Activated CD8-positive, alpha-beta memory T cell treated with anti-CD3 and anti-CD28 coated beads, Interleukin-2, amount 50 U/mL, for 1 hour (primary cell): ENCODE results near the gene EXOC5.

Source experiments
- DNase-seq: peaks from one replicate; pipeline ENCODE4 v3.0.0-alpha.2; 2020; ENCODE audit errors: extremely low read depth

Gene EXOC5, protein sequence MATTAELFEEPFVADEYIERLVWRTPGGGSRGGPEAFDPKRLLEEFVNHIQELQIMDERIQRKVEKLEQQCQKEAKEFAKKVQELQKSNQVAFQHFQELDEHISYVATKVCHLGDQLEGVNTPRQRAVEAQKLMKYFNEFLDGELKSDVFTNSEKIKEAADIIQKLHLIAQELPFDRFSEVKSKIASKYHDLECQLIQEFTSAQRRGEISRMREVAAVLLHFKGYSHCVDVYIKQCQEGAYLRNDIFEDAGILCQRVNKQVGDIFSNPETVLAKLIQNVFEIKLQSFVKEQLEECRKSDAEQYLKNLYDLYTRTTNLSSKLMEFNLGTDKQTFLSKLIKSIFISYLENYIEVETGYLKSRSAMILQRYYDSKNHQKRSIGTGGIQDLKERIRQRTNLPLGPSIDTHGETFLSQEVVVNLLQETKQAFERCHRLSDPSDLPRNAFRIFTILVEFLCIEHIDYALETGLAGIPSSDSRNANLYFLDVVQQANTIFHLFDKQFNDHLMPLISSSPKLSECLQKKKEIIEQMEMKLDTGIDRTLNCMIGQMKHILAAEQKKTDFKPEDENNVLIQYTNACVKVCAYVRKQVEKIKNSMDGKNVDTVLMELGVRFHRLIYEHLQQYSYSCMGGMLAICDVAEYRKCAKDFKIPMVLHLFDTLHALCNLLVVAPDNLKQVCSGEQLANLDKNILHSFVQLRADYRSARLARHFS

DNA sequence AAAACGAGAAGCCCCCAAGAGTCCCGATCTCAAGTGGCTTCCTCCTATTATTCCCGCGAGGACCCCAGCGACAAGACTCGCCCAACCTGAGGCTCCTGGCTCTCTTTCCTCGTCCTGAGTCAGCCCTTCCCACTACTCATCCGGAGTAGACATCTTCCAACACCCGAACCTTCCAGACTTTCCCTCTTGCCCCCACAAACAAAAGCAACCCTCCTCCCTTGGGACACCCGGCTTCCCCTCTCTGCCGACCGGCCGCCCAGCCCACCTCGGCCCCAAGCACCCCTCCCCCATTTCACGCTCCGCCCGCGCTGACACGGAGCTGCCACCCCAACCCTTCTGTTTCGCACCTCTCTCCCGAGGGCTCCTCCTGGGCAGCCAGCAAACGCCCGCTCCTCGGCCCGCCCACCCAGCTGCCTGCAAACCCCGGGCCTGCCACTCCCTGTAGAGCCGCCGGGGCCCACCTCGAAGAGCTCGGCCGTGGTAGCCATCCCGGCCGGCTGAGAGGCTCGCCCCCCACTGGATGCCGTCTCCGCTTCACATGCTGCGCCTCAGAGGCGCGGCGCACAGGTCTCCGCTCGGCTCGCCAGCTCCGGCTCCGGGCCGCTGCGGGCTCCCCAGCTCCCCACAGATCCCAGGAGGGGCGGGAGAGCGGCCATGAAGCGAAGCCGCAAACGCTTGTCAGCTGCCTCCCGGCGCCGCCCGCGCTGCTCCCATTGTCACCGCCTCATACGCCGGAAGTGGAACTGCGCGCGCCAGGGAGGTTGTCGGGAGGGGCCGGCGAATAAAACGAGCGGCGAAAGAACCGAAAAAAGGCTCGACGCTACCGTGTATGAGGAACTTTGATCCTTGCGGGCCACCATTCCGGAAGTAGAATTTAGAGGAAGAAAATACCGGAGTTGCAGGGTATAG lies at the start of gene EXOC5, which contains the start of gene AP5M1:
Gene EXOC5 (minus strand): TSS at position 745 of the 909 bp plus-strand sequence. CDS start 257 bp downstream, at position 488.
Gene AP5M1 (plus strand): TSS at position 811 of the 909 bp plus-strand sequence. CDS start 344 bp downstream, outside the sequence.
- peak; percentile 81 for DNase-seq

DNA sequence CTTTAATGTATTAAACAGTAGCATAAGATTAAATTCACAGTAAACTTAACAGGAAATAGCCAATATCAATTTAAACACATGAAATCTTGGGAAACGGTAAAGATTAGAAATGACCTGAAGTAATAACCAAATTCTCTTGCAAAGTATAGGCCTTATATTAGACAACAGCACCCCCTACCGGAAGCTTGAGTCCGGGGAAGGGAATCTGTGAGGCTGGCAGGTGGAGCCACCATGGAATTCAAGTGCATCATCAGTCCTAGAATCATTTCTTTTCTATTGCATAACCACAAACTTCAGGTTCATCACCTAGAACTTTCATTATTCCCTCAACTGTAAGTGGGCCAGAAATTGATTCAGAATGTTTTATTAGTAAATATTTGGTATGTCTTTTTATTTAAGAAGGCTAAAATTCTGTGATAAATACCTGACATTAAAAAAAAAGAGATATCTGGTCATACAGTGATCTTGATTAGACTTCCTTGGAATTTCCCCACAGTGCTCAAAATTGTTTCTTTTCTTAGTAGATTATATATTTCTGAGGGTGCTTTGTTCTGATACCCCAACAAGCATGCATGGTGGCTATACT lies 48.6 kb upstream of the EXOC5 start:
- peak; percentile 44 for DNase-seq

DNA sequence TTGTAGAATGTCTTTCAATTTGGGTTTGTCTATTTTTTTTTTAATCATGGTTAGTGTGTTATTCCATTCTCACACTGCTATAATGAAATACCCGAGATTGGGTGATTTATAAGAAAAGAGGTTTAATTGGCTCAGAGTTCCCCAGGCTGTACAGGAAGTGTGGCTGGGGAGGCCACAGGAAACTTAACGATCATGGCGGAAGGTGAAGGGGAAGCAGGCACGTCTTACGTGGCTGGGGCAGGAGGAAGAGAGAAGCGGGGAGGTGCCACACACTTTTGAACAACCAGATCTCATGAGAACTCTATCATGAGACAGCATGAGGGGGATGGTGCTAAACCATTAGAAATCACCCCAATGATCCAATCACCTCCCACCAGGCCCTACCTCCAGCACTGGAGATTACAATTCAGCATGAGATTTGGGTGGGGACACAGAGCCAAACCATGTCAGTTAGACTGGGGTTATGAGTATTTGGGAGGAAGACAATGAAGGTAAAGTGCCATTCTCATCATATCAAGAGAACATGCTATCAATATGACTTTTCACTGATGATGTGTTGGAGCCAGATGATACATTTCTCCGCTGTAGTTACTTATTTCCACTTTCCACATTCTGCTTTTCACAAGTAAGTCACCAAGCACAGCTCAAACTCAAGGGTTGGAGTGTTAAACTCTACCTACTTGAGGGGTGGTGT lies 45.8 kb upstream of the EXOC5 start:
- no peak for DNase-seq

DNA sequence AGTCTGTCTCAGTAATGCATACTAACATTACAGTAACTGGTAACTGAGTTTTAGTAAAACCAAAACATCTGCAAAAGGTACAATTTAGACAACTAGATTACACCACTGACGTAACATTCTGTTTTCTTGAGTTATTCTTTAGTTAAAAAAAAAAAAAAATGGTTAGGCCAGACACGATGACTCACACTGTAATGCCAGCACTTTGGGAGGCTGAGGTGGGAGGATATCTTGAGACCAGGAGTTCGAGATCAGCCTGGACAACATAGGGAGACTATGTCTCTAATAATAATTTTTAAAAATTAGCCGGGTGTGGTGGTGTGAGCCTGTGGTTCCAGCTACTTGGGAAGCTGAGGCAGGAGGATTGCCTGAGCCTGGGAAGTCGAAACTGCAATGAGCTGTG lies 34.2 kb upstream of the EXOC5 start:
- no peak for DNase-seq

DNA sequence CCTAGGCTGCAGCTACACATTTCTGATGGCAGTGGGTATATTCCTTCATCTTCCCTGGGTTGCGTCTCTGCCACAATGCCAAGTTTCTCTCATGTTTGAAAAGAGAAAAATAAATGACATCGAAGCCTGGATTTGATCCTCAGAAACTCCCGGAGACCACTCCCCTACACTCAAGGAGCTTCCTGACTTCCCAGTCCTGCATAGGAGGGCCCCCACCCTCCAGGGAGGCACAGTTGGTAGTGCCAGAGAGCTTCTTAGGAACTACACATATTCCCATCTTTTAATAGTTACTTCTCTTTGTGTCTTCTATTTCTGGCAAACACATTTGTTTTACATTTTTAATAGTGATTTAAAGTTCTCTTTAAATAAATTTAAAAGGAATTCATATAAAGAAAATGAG lies 30.8 kb upstream of the EXOC5 start:
- no peak for DNase-seq

DNA sequence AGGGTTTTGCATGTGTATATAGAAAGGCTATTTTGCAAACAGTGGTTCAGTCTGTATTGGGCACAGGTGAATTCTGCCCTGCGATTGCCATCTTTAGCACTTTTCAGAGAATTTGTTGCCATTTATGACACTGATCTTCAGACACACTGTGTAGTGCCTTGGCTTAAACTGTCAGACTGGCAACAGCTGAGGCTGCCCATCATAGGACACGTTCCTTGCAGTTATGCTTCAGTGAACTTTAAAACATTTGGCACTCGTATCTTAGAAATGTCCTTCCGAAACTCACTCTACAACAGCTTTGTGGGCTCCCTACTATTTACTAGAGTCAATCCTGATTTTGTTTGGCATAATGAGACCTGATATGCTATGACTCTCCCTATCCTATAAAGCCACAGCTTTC lies 29.1 kb upstream of the EXOC5 start:
- no peak for DNase-seq

DNA sequence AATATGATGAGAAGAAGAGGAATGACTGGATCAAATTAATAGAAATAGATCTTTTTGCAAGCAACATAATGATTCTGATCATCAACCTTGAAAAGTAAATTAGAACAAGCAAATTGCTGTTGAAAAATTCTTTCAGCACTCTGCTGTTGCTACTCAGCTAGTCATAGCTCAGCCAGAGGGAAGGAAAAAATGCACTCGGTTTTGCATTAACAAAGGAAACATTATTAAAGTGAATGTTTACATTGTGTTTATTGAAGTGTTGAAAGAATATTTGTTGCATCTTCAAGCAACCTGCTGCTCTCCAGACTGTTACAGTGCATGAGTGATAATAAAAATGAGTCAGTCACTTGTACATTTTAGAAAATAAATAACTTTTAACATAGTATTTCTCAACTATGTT lies 26.5 kb upstream of the EXOC5 start:
- no peak for DNase-seq

DNA sequence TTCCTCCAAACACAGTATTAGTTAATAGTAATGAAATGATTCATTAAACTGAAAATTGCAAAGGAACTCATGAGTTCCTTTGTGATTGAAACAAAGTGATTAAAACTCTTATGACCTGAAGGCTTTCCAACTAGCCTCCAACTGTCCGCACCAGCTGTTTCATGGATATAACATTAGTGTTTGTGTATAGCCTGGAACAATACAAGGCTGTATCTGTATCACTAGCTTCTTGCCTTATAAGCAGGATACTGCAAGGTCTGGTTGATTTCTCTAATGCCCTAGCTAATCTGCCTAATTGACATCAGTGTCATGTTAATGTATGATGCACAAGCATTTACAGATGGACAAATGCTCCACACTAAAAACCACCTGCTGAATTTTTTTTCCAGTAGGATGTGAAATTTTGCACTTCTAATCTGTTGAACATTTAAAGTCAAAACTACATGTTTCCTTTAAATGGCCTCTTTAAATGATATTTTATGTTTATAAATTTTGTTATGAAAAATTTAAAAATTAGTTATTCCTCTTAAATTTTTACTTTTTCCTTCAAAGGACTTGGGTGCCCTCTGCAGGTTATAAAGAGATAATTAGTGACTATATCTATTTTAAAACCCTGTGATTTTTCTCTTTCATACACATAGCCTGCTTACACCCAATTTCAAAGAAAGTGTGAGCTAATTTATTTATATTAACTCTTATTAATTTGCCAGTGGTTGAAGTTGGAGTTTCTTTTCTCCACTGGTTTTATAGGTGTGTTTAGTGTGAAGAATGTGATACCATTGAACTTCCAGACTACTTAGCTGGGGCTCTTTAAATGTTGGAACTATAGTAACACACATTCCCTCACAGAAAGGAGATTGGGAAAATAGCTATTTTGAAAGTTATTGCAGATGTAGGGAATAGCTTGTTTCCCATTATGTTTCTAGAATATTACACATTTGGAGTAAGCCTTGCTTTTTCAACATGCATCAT lies 25.4 kb upstream of the EXOC5 start:
- DNase-seq = no peak

DNA sequence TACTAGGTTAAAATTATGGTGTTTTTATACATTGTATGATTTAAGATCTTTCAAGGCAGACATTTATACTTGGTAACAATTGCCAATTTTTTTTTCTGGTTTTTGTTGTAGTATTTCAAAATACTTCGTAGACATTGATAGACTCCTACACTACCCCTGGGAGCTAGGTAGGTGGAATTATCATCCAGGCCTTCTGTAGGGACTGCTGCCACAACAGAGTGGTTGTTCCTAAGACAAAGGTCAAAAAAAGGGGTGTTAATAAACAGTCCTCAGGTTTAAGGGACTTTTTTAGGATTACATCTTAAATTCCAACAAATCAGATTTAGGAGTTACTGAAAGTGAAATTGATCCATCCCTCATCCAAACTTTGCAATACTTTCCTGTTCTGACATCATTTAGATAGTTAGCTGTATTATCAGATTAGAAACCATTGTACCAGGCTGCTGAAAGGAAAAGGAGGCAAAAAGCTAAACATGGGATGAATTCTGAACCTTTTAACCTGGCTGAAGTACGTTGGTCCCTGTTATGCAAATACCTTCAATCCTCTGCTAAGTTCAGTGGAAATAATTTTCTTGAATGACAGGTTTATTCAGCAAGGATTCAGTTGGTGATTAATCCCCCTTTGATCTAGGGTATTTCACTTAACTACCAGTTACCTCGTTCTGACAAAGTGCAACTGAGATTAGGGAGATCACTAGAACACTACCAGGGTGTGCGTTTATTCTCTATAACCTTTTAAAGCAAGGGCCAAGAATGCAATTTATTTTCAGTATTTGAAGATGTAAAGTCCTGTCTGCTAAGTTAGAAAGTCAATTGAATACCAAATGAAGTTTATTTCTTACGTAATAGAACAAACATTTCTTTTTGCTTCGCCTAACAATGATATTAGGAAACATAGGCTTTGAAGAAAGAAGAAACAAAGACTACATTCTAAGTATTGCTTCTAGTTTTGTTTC lies 23.3 kb upstream of the EXOC5 start:
- no peak for DNase-seq

DNA sequence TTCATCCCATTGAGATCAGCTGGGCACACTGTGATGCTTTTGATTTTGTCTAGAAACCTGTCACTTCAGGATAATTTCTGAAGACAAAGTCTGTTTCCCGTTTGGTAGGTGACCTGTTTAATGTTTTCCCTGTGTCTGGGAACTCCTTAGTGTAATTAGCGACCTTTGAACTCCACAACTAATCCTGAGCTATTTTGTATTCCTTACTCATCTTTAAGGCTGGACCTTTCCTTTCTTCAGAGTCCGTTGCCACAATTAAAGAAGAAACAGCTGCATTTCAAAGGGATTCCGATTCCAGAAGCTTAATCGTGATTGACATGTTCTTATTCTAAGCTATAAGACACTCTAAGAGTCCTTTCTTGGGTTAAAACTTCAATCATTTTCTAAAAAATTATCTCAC lies 22.0 kb upstream of the EXOC5 start:
- no peak for DNase-seq

DNA sequence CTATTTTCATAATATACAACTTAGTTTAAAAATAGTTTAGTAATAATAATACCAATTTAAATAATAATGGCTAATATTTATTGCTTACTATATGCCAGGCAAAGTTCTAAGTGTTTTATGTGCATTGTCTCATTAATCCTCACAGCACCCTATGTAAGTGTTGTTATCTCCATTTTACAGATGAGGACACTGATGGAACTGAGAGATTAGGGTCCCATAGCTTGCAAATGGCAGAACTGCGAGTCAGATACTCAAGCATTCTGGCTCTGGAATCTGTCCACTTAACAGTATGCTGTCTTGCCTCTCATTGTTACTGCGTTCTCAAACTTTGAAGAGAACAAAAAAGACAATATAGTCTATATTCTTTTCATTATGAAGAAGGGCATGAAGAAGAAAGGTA lies 19.0 kb upstream of the EXOC5 start:
- DNase-seq = no peak

DNA sequence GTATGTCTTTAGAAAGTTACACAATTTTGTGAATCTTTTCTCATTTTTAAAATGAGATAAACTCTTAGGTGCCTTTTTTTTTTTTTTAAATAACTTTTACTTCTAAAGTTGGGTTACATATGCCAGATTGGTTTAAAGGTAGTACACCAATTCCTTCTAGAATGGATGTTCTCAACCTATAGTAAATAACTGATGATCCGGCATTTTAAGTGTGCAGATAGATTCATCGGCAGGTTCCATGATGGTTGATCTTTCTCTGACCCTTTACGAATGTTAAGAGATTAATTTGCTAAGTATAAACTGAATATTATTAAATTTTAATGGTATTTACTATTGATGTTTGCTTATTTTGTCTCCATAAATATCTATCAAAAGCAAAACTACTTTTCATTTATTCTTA lies 8.4 kb upstream of the EXOC5 start:
- DNase-seq = no peak

DNA sequence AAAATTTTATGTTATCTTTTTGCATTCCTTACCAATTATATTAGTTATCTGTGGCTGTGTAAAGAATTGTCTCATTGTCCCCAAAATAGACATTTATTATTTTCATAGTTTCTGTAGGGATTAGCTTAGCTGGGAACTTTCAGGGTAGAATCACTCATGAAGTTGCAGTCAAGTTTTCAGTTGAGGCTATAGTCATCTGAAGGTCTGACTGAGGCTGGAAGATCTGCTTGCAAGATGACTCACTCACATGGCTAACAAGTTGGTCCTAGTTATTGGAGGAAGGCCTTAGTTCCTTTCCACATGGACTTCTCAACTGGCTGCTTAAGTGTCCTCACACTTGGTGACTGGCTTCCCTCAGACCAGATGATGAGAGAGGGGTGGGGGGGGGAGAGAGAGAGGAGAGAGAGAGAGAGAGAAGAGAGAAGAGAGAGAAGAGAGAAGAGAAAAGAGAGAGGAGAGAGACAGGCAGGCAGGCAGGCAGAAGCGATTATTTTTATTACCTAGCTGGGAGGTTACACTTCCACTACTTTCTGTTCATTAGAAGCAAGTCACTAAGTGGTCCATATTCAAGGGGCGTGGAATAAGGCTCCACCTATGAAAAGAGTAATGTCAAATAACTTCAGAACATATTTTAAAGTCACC lies 6.4 kb upstream of the EXOC5 start:
- DNase-seq = no peak

DNA sequence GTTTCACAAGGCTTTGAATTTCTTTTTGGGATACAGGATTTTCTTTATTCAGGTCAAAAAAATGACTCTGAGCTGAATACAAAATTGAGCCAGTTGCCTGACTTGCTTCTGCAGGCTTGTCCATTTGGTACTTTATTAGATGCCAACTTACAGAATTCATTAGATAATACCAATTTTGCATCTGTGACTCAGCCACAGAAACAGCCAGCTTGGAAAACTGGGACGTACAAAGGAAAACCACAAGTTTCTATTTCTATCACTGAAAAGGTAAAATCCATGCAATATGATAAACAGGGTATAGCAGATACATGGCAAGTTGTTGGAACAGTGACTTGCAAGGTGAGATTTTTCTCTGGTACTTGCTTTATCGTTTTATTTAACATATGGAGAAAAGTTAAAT lies 5.8 kb upstream of the EXOC5 start:
- no peak for DNase-seq

DNA sequence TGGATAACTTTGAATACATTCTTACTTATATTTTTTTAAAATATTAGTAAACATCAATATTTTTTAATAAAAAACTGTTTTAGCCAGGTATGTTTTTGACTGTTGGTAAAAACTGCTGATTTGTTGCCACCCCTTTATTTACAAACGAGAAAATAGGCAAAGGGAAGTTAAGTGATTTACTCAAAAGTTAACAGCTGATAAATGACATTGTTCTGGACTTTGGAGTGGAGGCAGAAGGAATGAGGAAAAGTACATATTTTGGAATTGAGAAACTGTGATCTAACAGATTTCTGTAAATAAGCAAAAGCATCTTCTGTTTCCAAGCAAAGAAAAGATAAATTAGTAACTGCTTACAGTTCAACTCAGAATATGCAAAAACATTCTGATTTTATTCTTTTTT lies 4.5 kb upstream of the EXOC5 start:
- no peak for DNase-seq

DNA sequence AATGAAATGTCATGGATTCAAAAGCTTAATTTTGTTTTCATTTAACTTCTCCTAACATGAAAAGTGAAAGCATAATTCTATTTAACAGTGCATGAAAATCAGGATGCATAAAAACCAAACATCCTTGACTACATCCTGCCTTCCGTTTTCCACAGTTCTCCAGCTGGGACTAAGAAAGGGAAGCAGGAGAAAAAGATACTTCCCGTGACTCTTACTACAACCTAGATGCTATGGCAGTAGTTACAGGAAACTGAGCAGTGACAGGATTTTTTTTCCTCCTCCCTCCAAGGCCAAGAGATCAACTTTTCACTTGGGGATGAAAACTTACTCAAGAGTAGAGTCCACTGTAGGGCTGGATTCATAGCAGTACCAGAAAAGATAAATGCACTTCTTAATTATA lies 2.6 kb downstream of the EXOC5 start:
- no peak for DNase-seq

DNA sequence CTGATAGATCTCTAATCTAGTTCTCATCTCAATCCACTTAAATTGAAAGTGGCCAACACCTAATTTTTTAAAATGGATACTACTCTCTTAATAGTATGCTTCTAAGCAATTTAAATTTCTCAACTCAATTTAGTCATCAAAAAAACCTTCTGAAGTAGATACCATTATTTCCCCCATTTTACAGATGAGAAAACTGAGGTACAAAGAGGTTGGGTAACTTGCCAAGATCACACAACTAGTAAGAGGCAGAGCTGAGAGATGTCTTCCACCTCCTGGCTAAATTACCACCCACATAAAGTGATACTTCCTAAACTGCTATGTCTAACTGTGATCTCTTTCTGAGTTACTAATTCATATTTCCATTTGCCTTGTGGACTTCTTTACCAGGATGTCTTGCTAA lies 6.6 kb downstream of the EXOC5 start:
- DNase-seq = no peak

DNA sequence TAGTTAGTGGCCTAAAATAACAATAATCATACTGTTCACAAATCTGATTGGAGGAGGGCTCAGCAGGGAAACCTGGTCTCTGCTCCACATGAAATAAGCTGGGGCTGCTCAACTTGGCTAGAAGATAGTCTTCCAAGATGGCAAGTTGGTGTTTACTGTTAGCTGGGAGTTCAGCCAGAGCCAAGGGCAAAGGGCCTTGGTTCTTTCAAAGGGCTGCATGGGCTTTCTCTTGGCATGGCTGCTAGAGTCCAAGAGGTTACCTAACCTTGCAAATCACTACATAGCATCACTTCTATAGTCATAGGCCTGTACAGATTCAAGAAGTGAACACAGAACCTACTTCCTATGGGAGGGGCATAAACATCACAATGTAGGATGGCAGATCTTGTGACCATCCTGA lies 7.1 kb downstream of the EXOC5 start:
- DNase-seq = no peak
